Keratinocyte (primary cell): ENCODE results near the gene PDE9A.

Experiments used
- CTCF ChIP-seq, 3 experiments: IDR thresholded peaks in 1 of 3; conservative IDR thresholded peaks in 1 of 3; optimal IDR thresholded peaks in 1 of 3; 2 replicates in 2 of 3; 3 replicates in 1 of 3; pipeline versions ENCODE3 to v1.5.1; 2011; ENCODE audit warnings: low read length in 3 of 3, mild to moderate bottlenecking in 3 of 3, moderate library complexity in 2 of 3, control low read depth in 1 of 3, inconsistent platforms in 1 of 3; ENCODE audit not compliant: insufficient read depth in 2 of 3; ENCODE audit errors: extremely low read depth in 1 of 3
- EZH2 ChIP-seq: IDR thresholded peaks from one replicate; pipeline ENCODE4 v1.6.1; 2012; ENCODE audit warnings: inconsistent platforms, mild to moderate bottlenecking, low read length, moderate library complexity

- TF ChIP-seq CTCF (optimal IDR thresholded peaks at IDR 0.05 in 1 of 3, IDR thresholded peaks at IDR 0.05 in 1 of 3, conservative IDR thresholded peaks at IDR 0.05 in 1 of 3; ENCODE audit: extremely low read depth in 1 of 3, insufficient read depth in 2 of 3, low read length in 3 of 3): no peak
- TF ChIP-seq EZH2: no peak
Observed at GRCh38 chr21:42819861-42820615, 166.6 kb downstream of the PDE9A start.
